Urinary bladder (tissue), 4 donors: ENCODE measurements around the gene PDE6D. TPM values are rescaled to one million over a fixed set of nuclear protein-coding genes. Genes with fewer than 3 reads are reported as not detected.

Source experiments
- DNase-seq: peaks from one replicate; pipeline ENCODE4 v3.0.0-alpha.2; 2015; ENCODE audit errors: extremely low spot score
- H3K27ac ChIP-seq: one replicate; pipeline ENCODE4 v1.5.1; 2013; ENCODE audit warnings: low read depth, mild to moderate bottlenecking, moderate library complexity
- H3K36me3 ChIP-seq: one replicate; pipeline ENCODE4 v1.6.1; 2013; ENCODE audit warnings: mild to moderate bottlenecking, moderate library complexity; ENCODE audit not compliant: insufficient read depth
- H3K4me1 ChIP-seq: one replicate; pipeline ENCODE4 v1.6.1; 2013; ENCODE audit warnings: mild to moderate bottlenecking, moderate library complexity; ENCODE audit not compliant: insufficient read depth
- H3K4me3 ChIP-seq: one replicate; pipeline ENCODE4 v1.5.1; 2013; ENCODE audit warnings: low read depth, low read length
- WGBS: extraction: QIAGEN DNeasy Blood & Tissue Kit; methylation state at CpG from one replicate; pipeline ENCODE4 v1.1.7; 2013; 5-methylcytosine and 5-hydroxymethylcytosine counted together
- polyA plus RNA-seq: library from polyadenylated mRNA; stranded (reverse); fragments of 200-250 nt; gene quantifications from one replicate; pipeline ENCODE4 v1.2.3, GENCODE V29; 2013
- total RNA-seq: library from RNA; depleted of rRNA; stranded (reverse); fragments of >200 nt; gene quantifications from one replicate; pipeline ENCODE4 v1.2.3, GENCODE V29; 2014
- donor health status: healthy with polysubstance abuse.
- donor health status: healthy.

Gene PDE6D
- total and polyA plus RNA-seq, 2 donors = 27.0 to 40.6 TPM

- H3K27ac ChIP-seq = no peak overlapping the region
- no peak for DNase-seq
- H3K4me1 ChIP-seq = peaks cover 5% of the 10 kb centered on the region
- 8% methylated on average over 11 of the region's 11 CpGs for WGBS
- H3K36me3 ChIP-seq = no peaks in the 10 kb centered on the region
- H3K4me3 ChIP-seq = peak overlapping the region; percentile 99
Observed at GRCh38 chr2:231786917-231787292, 5.8 kb upstream of the PDE6D start.

- Histone ChIP-seq H3K4me1 (peaks cover 5% of the 10 kb centered on the region), H3K4me3 (peak within 1 kb of the TSS; percentile 99), H3K27ac (peak within 1 kb of the TSS; percentile 14), H3K36me3 (no peaks in the 10 kb centered on the region)
- under 1% methylated on average over 69 of the region's 69 CpGs for WGBS
- peak; percentile 64 for DNase-seq
Observed at GRCh38 chr2:231786177-231786916, 5.3 kb upstream of the PDE6D start, which contains the start of gene COPS7B. Gene COPS7B, plus strand, starts transcription at chr2:231786445. Its CDS starts 2,126 bp downstream, at chr2:231788571.

GRCh38 chr2:231785822-231786176 lies 4.7 kb upstream of the PDE6D start:
- H3K27ac ChIP-seq = peak overlapping the region; percentile 14
- H3K4me1 ChIP-seq = peaks cover 5% of the 10 kb centered on the region
- 38% methylated on average over 6 of the region's 6 CpGs for WGBS
- H3K4me3 ChIP-seq = peak overlapping the region; percentile 99
- H3K36me3 ChIP-seq = no peaks in the 10 kb centered on the region
- no peak for DNase-seq

GRCh38 chr2:231785413-231785812 lies 4.3 kb upstream of the PDE6D start:
- WGBS = 88% methylated on average over 2 of the region's 2 CpGs
- Histone ChIP-seq H3K36me3 (no peaks in the 10 kb centered on the region), H3K4me3 (no peak overlapping the region), H3K27ac (no peak overlapping the region), H3K4me1 (peaks cover 5% of the 10 kb centered on the region)
- DNase-seq = no peak

DNA sequence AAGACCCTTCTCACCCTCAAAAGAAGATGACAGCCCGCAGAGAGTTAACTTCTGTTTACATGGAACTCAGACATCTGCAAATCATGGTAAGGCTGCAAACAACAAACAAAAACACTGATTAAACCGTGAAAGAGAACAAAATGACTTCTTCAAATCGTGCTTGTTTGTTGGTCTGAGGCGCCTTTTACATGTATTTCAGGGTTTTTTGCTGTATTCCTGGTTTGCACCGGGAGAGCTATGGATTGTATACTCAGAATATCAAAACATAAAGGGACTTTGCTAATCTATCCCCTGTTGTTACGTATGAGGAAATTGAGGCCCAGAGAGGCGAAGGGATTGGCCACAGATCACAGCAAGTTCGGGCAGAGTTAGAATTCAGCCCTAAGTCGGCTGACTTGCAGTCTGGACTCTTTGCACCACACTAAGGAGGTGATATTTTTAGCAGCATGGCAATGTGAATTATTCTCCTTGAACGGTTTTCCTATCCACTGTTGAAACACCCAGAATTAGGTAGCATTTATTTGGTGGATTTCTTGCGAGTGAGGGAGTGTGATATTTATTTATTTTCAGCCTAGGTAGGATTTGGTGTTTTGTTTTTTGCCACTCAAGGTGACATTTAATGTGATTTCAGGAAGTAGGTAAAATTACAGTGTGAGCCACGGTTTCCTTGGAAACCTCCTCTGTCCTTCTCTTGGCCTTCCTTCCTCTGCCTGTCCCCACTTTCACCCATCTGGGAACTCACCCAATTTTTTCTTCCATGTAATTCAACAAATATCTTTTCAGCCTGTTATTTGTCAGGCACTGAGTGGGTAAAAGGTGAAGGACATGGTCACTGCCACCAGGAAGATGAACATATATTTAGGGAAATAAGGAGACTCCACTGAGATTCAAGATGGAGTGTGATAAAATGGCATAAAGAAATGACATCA lies 980 bp upstream of the PDE6D start:
- H3K4me1 ChIP-seq = peaks cover 5% of the 10 kb centered on the region
- H3K27ac ChIP-seq = peak overlapping the region; percentile 43
- no peaks in the 10 kb centered on the region for H3K36me3 ChIP-seq
- peak overlapping the region; percentile 88 for H3K4me3 ChIP-seq
- 4% methylated on average over 12 of the region's 12 CpGs for WGBS
- DNase-seq = no peak

GRCh38 chr2:231780123-231780908 lies 766 bp downstream of the PDE6D start:
- WGBS = 7% methylated on average over 51 of the region's 51 CpGs
- H3K4me1 ChIP-seq = peaks cover 3% of the 10 kb centered on the region

DNA sequence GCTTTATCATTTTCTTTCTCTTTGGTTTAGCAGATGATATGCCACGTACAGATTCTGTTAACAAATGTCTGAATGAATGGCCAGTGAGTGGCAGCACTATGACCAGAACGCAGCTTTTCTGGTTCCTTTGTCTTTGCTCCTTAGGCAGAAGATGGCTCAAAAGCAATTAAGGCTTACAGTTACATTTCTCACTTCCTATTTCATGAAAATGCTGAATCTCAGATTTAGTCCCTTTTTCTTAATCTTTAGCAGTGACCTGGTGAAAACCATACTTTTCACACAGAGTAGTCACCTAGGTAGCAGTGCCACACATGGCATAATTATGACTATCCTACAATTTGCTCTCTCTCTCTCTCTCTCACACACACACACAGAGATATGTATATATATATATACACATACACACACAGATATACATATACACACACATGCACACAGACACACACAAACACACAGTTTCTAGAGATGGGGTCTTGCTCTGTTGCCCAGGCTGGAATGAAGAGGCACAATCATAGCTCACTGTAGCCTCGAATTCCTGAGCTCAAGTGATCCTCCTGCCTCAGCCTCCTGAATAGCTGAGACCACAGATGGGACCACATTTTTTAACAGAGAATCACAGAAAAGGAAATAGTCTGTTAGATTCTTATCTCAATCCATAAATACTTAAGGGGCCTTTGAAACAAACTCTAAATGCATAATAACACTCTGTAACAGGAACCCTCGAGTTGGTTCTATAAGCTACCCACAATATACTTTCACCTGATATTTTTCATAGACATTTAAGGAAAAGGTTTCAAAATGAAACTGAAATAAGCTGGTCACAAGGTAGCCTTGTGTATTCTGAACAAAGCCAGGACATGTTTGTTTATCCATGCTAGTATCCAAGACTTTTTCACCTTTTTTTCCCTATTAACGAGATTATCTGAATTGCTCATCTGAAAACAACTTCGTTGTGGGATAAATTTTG lies 11.6 kb downstream of the PDE6D start:
- Histone ChIP-seq H3K4me1 (no peaks in the 10 kb centered on the region), H3K4me3 (no peak overlapping the region), H3K36me3 (peaks cover 2% of the 10 kb centered on the region), H3K27ac (no peak overlapping the region)
- DNase-seq = no peak
- 81% methylated on average over 6 of the region's 6 CpGs for WGBS

More at GRCh38 chr2:231780123-231780908, 766 bp downstream of the PDE6D start:
- DNase-seq = no peak
- peak overlapping the region; percentile 88 for H3K4me3 ChIP-seq
- no peaks in the 10 kb centered on the region for H3K36me3 ChIP-seq
- H3K27ac ChIP-seq = no peak overlapping the region

DNA sequence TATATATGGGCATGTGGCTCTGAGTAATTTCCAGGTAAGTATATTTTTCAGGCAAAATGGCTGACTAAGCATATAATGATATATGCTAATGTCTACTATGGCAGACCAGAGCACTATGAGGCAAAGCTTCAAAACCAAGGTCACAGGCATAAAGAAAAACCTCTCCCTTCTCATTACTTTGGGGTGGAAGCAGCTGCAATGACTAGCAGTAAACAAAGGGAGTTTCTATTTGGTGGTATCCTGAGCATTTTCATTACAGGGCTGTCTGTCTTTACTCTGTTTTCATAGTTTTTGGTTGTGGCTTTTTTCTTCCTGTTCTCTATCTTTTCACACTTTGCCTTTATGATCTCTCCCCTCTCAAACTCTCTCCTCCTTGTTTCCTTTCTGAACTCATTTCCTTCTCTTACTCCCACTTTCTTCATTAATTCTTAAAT lies 15.6 kb downstream of the PDE6D start:
- no peaks in the 10 kb centered on the region for H3K4me1 ChIP-seq

DNA sequence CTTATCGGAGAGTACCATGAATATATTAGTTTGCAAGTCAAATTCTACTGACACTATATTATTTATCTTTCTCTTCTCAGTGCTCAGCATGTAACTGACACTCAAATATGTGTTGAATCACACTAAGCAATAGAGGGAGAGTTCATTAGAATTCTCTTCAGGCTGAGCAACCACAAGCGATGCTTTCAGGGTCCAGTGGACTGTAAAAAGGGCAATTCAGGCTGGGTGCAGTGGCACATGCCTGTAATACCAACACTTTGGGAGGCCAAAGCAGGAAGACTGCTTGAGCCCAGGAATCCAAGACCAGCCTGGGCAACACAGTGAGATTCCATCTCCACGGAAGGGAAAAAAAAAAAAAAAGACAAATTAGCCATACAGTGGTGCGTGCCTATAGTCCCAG lies 16.3 kb downstream of the PDE6D start:
- H3K4me1 ChIP-seq = no peaks in the 10 kb centered on the region
- DNase-seq = no peak
- WGBS = 89% methylated on average over 4 of the region's 4 CpGs
- peaks cover 4% of the 10 kb centered on the region for H3K36me3 ChIP-seq
- no peak overlapping the region for H3K4me3 ChIP-seq
- H3K27ac ChIP-seq = no peak overlapping the region

More for the DNA sequence above, 15.6 kb downstream of the PDE6D start:
- DNase-seq = no peak
- Histone ChIP-seq H3K27ac (no peak overlapping the region), H3K36me3 (peaks cover 2% of the 10 kb centered on the region), H3K4me3 (no peak overlapping the region)

DNA sequence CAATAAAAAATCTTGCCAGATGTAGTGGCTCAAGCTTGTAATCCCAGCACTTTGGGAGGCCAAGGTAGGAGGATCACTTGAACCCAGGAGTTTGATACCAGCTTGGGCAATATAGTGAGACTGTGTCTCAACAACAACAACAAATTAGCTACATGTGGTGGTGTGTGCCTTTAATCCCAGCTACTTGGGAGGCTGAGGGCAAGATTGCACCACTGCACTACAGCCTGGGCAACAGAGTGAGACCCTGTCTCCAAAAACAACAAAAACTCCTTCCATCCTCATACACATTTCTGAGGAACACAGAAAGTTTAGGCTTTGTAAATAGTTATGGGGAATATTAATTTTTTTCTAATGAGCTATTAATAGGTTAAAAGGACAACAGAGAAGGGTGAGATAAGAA lies 17.0 kb downstream of the PDE6D start:
- Histone ChIP-seq H3K36me3 (peaks cover 4% of the 10 kb centered on the region), H3K27ac (no peak overlapping the region), H3K4me1 (no peaks in the 10 kb centered on the region), H3K4me3 (no peak overlapping the region)
- no peak for DNase-seq

GRCh38 chr2:231761735-231762134 lies 19.3 kb downstream of the PDE6D start:
- DNase-seq = no peak
- 86% methylated on average over 2 of the region's 2 CpGs for WGBS
- Histone ChIP-seq H3K36me3 (peaks cover 4% of the 10 kb centered on the region), H3K4me1 (no peaks in the 10 kb centered on the region), H3K27ac (no peak overlapping the region), H3K4me3 (no peak overlapping the region)

DNA sequence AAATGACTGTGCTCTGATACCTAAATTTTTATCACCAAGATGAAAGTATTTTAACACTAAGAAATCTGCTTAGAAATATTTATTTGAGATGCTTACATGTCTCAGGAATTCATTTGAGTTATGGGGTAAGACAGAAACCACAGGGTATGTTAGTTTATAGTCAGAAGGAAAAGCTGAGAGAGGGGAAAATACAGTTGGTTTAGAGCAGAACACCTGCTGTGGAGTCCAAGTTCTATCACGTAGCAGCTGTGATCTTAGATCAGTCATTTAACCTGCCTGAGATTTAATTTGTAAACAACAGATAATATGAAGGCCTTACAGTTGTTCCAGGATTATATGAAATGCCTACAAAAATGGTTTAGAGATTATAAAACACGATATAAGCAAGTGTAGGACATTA lies 29.0 kb downstream of the PDE6D start:
- no peak overlapping the region for H3K27ac ChIP-seq
- H3K4me3 ChIP-seq = no peak overlapping the region
- H3K4me1 ChIP-seq = no peaks in the 10 kb centered on the region
- H3K36me3 ChIP-seq = no peaks in the 10 kb centered on the region
- 68% methylated on average over 2 of the region's 2 CpGs for WGBS
- DNase-seq = no peak
